GM23248 (cell line): Measurements from ENCODE around the gene ZNF697.
"Not testable (repeated sequence)": the region's sequence is repeated elsewhere in the genome, so short reads cannot be mapped to it uniquely, and the experiment has no call there.

Source experiments
- EZH2 ChIP-seq: fragments of 200-600 bp; sonication (generic); IDR thresholded peaks from 2 replicates; pipeline ENCODE4 v1.6.1; 2018; ENCODE audit warnings: antibody characterized with exemption, mild to moderate bottlenecking; ENCODE audit not compliant: insufficient read depth, poor library complexity, severe bottlenecking
- EZH2phosphoT487 ChIP-seq: fragments of 200-600 bp; sonication (generic); IDR thresholded peaks from 2 replicates; pipeline ENCODE4 v1.6.1; 2018; ENCODE audit warnings: antibody characterized with exemption, moderate library complexity, mild to moderate bottlenecking, low read depth; ENCODE audit not compliant: insufficient read depth

GRCh38 chr1:119569930-119570622, 78.0 kb downstream of the ZNF697 start:
- not testable (repeated sequence) for TF ChIP-seq EZH2, EZH2phosphoT487
